PC-3 (cell line): ENCODE results near the gene CPSF4L. TPM values are rescaled to one million over a fixed set of nuclear protein-coding genes. Genes with fewer than 3 reads are reported as not detected.

Source experiments
- ATAC-seq: fragments of 200-7000 bp; cut with Tn5 transposase; 2 replicates; pipeline ENCODE4 v1.9.1; 2020; ENCODE audit warnings: mild to moderate bottlenecking, moderate library complexity
- BruUV-seq: library from RNA; stranded (reverse); fragments of 400-500 nt; replicated peaks from 2 replicates; lab custom pipeline; 2021; lab: Mats Ljungman, UMichigan
- CTCF ChIA-PET: fragments of 300-600 bp; sonication (Branson Sonifier 250); formaldehyde crosslinking; loops from one replicate; lab custom pipeline; 2022; ENCODE audit warnings: antibody characterized with exemption; lab: Charles Lee
- POLR2A ChIA-PET: fragments of 300-600 bp; sonication (Branson Sonifier 250); formaldehyde crosslinking; loops from one replicate; lab custom pipeline; 2022; ENCODE audit warnings: antibody characterized with exemption; ENCODE audit not compliant: unreplicated experiment; lab: Charles Lee
- DNase-seq: peaks from one replicate; pipeline ENCODE4 v3.0.0-alpha.2; 2015
- H2AFZ ChIP-seq: fragments of 300-600 bp; sonication (generic); 2 replicates; pipeline ENCODE4 v1.6.0; 2016; ENCODE audit warnings: antibody characterized with exemption, low read length
- H3F3A ChIP-seq: fragments of 300-600 bp; sonication (generic); one replicate; pipeline ENCODE4 v1.6.0; 2017; ENCODE audit warnings: antibody characterized with exemption, low read length, control low read depth, mild to moderate bottlenecking; ENCODE audit not compliant: unreplicated experiment
- H3K27ac ChIP-seq: fragments of 300-600 bp; sonication (generic); 2 replicates; pipeline ENCODE4 v1.5.1; 2016; ENCODE audit warnings: mild to moderate bottlenecking, low read length
- H3K27me3 ChIP-seq: fragments of 300-600 bp; sonication (generic); 2 replicates; pipeline ENCODE4 v1.6.1; 2016; ENCODE audit warnings: low read length, mixed read lengths
- H3K36me3 ChIP-seq: fragments of 300-600 bp; sonication (generic); 2 replicates; pipeline ENCODE4 v1.6.1; 2016; ENCODE audit warnings: low read depth, mixed run types, low read length, mixed read lengths
- H3K4me1 ChIP-seq: fragments of 300-600 bp; sonication (generic); 2 replicates; pipeline ENCODE4 v1.5.1; 2016; ENCODE audit warnings: low read length; ENCODE audit not compliant: insufficient read depth
- H3K4me2 ChIP-seq: fragments of 300-600 bp; sonication (generic); 2 replicates; pipeline ENCODE4 v1.6.0; 2016; ENCODE audit warnings: low read length
- H3K4me3 ChIP-seq: fragments of 300-600 bp; sonication (generic); 2 replicates; pipeline ENCODE4 v1.5.1; 2016; ENCODE audit warnings: mild to moderate bottlenecking, low read length, mixed read lengths
- H3K79me2 ChIP-seq: fragments of 300-600 bp; sonication (generic); 2 replicates; pipeline ENCODE4 v1.6.1; 2017; ENCODE audit warnings: low read length, mixed read lengths
- H3K9ac ChIP-seq: fragments of 300-600 bp; sonication (generic); 2 replicates; pipeline ENCODE4 v1.6.0; 2016; ENCODE audit warnings: mild to moderate bottlenecking, low read length
- H3K9me2 ChIP-seq: fragments of 300-600 bp; sonication (generic); replicated peaks from 2 replicates; pipeline ENCODE4 v1.6.1; 2016; ENCODE audit warnings: mixed run types, low read length, mixed read lengths
- H3K9me3 ChIP-seq: fragments of 300-600 bp; sonication (generic); 2 replicates; pipeline ENCODE4 v1.6.1; 2016; ENCODE audit warnings: low read length, mixed read lengths
- H4K20me1 ChIP-seq: fragments of 300-600 bp; sonication (generic); 2 replicates; pipeline ENCODE4 v1.6.1; 2016; ENCODE audit warnings: low read length, mixed read lengths
- EZH2 ChIP-seq: fragments of 300-600 bp; sonication (generic); IDR thresholded peaks from one replicate; pipeline ENCODE4 v1.6.1; 2017; ENCODE audit warnings: antibody characterized with exemption, mild to moderate bottlenecking, low read length; ENCODE audit not compliant: unreplicated experiment
- EZH2phosphoT487 ChIP-seq: fragments of 300-600 bp; sonication (generic); IDR thresholded peaks from 2 replicates; pipeline ENCODE4 v1.6.1; 2018; ENCODE audit warnings: mild to moderate bottlenecking, antibody characterized with exemption, low read length, borderline replicate concordance
- intact Hi-C: fragments of 100-400 bp; cut with micrococcal nuclease; formaldehyde crosslinking; loops from 2 replicates; pipeline ENCODE4 v1.9.0; 2023
- total RNA-seq: library from RNA; depleted of rRNA; stranded (reverse); fragments of >200 nt; gene quantifications from 2 replicates; pipeline ENCODE4 v1.2.3, GENCODE V29; 2014
- TF ChIP-seq, protein P1 (sequence below): fragments of 300-600 bp; sonication (generic); conservative IDR thresholded peaks from 2 replicates; pipeline ENCODE4 v1.5.1; 2017; ENCODE audit warnings: antibody characterized with exemption, low read depth, mild to moderate bottlenecking, low read length

Gene CPSF4L
- total RNA-seq, 1 experiment from 2014 or later = not detected

DNA sequence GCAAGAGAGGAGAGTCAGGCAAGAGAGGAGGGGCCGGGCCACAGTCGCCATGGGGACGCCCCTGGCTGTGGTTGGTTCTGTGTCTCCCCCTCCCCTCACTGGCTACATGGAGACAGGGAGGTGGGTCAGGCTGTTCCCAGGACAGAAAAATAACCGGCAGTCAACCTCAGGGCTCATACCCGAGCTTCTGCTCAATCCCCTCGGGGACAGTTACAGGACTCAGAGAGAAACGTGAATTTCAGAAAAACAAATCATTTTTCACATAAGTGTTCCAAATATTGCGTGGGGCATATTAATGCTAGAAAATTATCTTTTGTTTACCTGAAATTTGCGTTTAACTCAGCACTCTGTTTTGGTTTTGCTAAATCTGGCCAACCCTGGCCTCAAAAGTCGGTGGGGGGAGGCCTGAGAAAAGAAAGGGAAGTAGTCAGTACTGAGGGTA lies 22.2 kb upstream of the CPSF4L start:
- H3K9ac ChIP-seq = no peak overlapping the region
- DNase-seq (no peak), ATAC-seq (no peak)
- no peaks in the 10 kb centered on the region for H3K9me3 ChIP-seq
- no peak overlapping the region for H3K4me2 ChIP-seq
- peaks cover 25% of the 10 kb centered on the region; the same call in 1 of the 2 replicates for H3K36me3 ChIP-seq
- H3K79me2 ChIP-seq = peaks cover 42% of the 10 kb centered on the region
- H3K27me3 ChIP-seq = no peaks in the 10 kb centered on the region
- POLR2A ChIA-PET = no interaction called here
- no peaks in the 10 kb centered on the region for H3F3A ChIP-seq
- TF ChIP-seq EZH2phosphoT487 (no peak), EZH2 (no peak)
- TF ChIP-seq, protein P1, sequence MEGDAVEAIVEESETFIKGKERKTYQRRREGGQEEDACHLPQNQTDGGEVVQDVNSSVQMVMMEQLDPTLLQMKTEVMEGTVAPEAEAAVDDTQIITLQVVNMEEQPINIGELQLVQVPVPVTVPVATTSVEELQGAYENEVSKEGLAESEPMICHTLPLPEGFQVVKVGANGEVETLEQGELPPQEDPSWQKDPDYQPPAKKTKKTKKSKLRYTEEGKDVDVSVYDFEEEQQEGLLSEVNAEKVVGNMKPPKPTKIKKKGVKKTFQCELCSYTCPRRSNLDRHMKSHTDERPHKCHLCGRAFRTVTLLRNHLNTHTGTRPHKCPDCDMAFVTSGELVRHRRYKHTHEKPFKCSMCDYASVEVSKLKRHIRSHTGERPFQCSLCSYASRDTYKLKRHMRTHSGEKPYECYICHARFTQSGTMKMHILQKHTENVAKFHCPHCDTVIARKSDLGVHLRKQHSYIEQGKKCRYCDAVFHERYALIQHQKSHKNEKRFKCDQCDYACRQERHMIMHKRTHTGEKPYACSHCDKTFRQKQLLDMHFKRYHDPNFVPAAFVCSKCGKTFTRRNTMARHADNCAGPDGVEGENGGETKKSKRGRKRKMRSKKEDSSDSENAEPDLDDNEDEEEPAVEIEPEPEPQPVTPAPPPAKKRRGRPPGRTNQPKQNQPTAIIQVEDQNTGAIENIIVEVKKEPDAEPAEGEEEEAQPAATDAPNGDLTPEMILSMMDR = no peak
- TSS peak; percentile 23 for BruUV-seq
- CTCF ChIA-PET = no interaction called here
- no peak overlapping the region for H3K4me3 ChIP-seq
- no peak overlapping the region for H3K27ac ChIP-seq
- intact Hi-C loops = no loop called here
- H3K9me2 ChIP-seq = no peaks in the 10 kb centered on the region
- H2AFZ ChIP-seq = no peak overlapping the region
- peaks cover 23% of the 10 kb centered on the region; the same call in 1 of the 2 replicates for H4K20me1 ChIP-seq
- H3K4me1 ChIP-seq = peaks cover 24% of the 10 kb centered on the region

DNA sequence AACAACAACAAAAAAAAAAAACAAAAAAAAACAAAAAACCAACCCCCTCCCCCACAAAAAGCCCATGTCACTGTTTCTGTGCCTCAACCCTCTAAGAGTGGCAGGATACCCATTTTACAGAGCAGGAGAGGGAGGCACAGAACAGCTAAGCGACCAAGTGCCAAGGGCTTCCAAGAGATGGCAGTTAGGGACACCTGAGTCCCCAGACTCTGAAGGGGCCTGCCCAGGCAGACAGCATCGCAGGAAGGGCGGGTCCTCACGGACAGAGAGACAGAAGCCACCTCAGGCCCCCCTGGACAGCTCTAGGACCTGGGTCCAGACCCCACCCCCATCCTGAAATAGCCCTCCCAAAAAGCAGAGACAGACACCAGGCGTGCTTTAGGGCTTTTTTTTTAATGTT lies 21.6 kb upstream of the CPSF4L start:
- POLR2A ChIA-PET = no interaction called here
- no TSS peak for BruUV-seq

DNA sequence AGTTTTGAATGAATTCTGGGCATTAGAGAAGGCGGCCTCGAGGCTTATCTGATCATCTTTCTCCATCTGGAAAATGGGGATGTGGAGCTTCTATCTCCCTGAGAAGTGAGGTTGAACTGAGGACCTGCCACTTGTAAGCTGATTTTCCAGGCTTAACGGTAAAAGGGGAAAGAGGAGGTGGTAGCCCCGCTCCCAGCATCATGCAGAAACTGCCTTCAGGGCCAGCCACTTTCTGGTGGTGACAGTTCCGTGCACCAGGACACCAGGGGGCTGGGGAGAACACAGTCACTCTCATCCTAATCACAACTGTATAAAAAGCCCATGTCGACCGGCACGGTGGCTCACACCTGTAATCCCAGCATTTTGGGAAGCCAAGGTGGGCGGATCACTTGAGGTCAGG lies 20.9 kb upstream of the CPSF4L start:
- Histone ChIP-seq H3K79me2 (peaks cover 30% of the 10 kb centered on the region), H3K9ac (no peak overlapping the region), H3K9me3 (no peaks in the 10 kb centered on the region), H3K9me2 (no peaks in the 10 kb centered on the region), H2AFZ (no peak overlapping the region), H3K36me3 (peaks cover 25% of the 10 kb centered on the region; the same call in 1 of the 2 replicates), H3K4me3 (no peak overlapping the region), H3K4me2 (no peak overlapping the region), H4K20me1 (peaks cover 23% of the 10 kb centered on the region; the same call in 1 of the 2 replicates), H3K4me1 (peaks cover 15% of the 10 kb centered on the region), H3K27me3 (no peaks in the 10 kb centered on the region), H3K27ac (no peak overlapping the region), H3F3A (no peaks in the 10 kb centered on the region)
- CTCF ChIA-PET = no interaction called here
- BruUV-seq = no TSS peak
- DNase-seq (no peak), ATAC-seq (no peak)
- POLR2A ChIA-PET = no interaction called here
- TF ChIP-seq EZH2 (no peak), EZH2phosphoT487 (no peak)
- TF ChIP-seq, protein P1 = no peak
- intact Hi-C loops = no loop called here

More for the DNA sequence above, 21.6 kb upstream of the CPSF4L start:
- Histone ChIP-seq H3K9ac (no peak overlapping the region), H3F3A (no peaks in the 10 kb centered on the region), H3K27me3 (no peaks in the 10 kb centered on the region), H3K4me3 (no peak overlapping the region), H3K9me2 (no peaks in the 10 kb centered on the region), H3K36me3 (peaks cover 25% of the 10 kb centered on the region; the same call in 1 of the 2 replicates), H3K27ac (no peak overlapping the region), H2AFZ (no peak overlapping the region), H3K4me2 (no peak overlapping the region), H3K79me2 (peaks cover 36% of the 10 kb centered on the region), H4K20me1 (peaks cover 23% of the 10 kb centered on the region; the same call in 1 of the 2 replicates), H3K9me3 (no peaks in the 10 kb centered on the region), H3K4me1 (peaks cover 19% of the 10 kb centered on the region)
- TF ChIP-seq EZH2 (no peak), EZH2phosphoT487 (no peak)
- TF ChIP-seq, protein P1 = no peak
- CTCF ChIA-PET = no interaction called here
- intact Hi-C loops = no loop called here
- no peak for ATAC-seq
- DNase-seq = no peak
